ENCODE results near the gene CHN2.
A peak's percentile ranks its signal among the peaks of the same experiment; 100 is the strongest.

Gene CHN2

DNA sequence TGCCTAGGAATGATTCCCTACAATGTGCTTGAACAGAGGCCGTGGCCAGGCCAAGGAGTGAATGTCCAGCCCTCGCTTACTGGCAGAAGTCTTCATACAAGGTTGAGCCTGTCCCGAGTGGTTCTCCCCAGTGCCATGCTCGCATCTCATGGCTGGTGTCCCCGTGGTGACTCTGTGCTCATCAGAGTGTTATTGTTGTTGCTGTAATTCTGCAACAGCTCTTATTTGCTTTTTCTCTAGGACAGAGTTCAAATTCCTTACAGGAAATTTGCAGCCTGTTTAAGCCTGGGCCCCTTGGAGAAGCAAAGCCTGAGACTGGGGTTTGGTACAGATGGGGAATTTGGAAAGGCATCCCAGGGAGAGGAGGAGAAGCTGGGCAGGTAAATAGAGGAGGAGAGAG lies 211.3 kb downstream of the CHN2 start:
- no peak for DNase-seq (ENCODE audit: extremely low spot score)
- CTCF ChIA-PET = interaction anchor here (1.8 to 6.7 kb wide), 3 partner anchors 216 to 483 kb away, joined by 7 to 59 read pairs (median 44); no protein-coding TSS in a partner anchor
- POLR2A ChIA-PET = no interaction called here
- no peak for TF ChIP-seq CTCF (IDR thresholded peaks at IDR 0.05; ENCODE audit: control extremely low read depth, extremely low read depth, low read depth, missing control alignments)

DNA sequence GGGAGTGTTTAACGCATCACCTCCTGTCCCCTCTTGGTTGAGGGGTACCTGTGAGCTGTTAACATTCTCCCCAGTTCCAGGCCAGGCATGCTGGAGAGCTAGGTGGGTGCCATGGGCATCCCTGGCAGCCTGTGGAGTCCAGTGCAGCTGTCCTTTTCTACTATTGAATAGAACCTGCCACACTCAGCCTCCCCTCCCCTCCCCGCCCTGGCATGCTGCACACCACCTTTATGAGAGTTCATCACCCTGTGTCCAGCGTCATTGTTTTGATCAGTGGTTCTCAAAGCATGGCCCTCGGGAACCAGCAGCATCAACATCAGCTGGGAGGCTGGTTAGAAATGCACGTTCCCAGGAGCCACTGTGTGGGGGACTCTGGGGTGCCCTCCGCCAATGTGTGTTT lies 211.8 kb downstream of the CHN2 start:
- no peak for TF ChIP-seq CTCF (IDR thresholded peaks at IDR 0.05; ENCODE audit: control extremely low read depth, extremely low read depth, low read depth, missing control alignments)
- CTCF ChIA-PET = interaction anchor here (1.8 to 6.7 kb wide), 3 partner anchors 217 to 484 kb away, joined by 7 to 59 read pairs (median 44); no protein-coding TSS in a partner anchor
- DNase-seq (ENCODE audit: extremely low spot score) = no peak
- POLR2A ChIA-PET = no interaction called here

- POLR2A ChIA-PET = no interaction called here
Measured at GRCh38 chr7:29408841-29409243, 214.3 kb downstream of the CHN2 start.

DNA sequence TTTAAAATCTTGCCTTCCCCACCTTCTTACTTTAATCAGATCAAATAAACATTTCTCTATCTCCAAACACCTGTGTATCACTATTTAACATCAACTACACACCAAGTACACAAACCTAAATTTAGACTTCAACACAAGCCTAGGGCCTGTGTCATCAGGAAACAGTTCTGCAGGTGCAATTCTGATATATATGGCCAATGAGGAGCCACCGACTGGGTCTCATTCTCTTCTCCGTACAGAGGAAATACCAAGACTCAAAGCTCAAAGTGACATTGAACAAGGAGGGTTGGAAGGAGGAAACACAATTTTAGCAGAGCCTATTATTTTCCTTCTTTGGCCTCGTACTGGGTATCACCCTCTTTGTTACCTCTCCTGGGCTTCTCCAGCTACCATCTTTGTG lies 216.4 kb downstream of the CHN2 start:
- CTCF ChIA-PET = interaction anchor here (1.3 to 6.7 kb wide), 4 partner anchors 21 to 487 kb away, joined by 4 to 130 read pairs (median 32); no protein-coding TSS in a partner anchor
- POLR2A ChIA-PET = no interaction called here
- DNase-seq (ENCODE audit: extremely low spot score) = no peak
- no peak for TF ChIP-seq CTCF (IDR thresholded peaks at IDR 0.05; ENCODE audit: control extremely low read depth, extremely low read depth, low read depth, missing control alignments)

More at GRCh38 chr7:29408841-29409243, 214.3 kb downstream of the CHN2 start:
- DNase-seq (ENCODE audit: extremely low spot score) = peak; percentile 66
- CTCF ChIA-PET = interaction anchor here (0.7 to 6.7 kb wide), 23 partner anchors 9 to 496 kb away, joined by 3 to 130 read pairs (median 5); no protein-coding TSS in a partner anchor
- TF ChIP-seq CTCF (IDR thresholded peaks at IDR 0.05; ENCODE audit: control extremely low read depth, extremely low read depth, low read depth, missing control alignments) = peak; percentile 83

- no peak for TF ChIP-seq CTCF (IDR thresholded peaks at IDR 0.05; ENCODE audit: control extremely low read depth, extremely low read depth, low read depth, missing control alignments)
- CTCF ChIA-PET = interaction anchor here (4.7 kb wide), 1 partner anchor 489 kb away, joined by 130 read pairs; no protein-coding TSS in a partner anchor
- POLR2A ChIA-PET = no interaction called here
Measured at GRCh38 chr7:29412912-29413311, 218.3 kb downstream of the CHN2 start.

GRCh38 chr7:29413626-29414136 lies 219.1 kb downstream of the CHN2 start:
- CTCF ChIA-PET = interaction anchor here (1.0 to 4.5 kb wide), 3 partner anchors 224 to 492 kb away, joined by 5 to 20 read pairs (median 5); no protein-coding TSS in a partner anchor
- POLR2A ChIA-PET = interaction anchor here (0.6 kb wide), 1 partner anchor 1062 kb away, joined by 3 read pairs; no protein-coding TSS in a partner anchor
- TF ChIP-seq CTCF (IDR thresholded peaks at IDR 0.05; ENCODE audit: control extremely low read depth, extremely low read depth, low read depth, missing control alignments) = no peak
- no peak for DNase-seq (ENCODE audit: extremely low spot score)

More at GRCh38 chr7:29412912-29413311, 218.3 kb downstream of the CHN2 start:
- no peak for DNase-seq (ENCODE audit: extremely low spot score)

Data from GM10248 (cell line).